SU-DHL-6 (cell line): Measurements from ENCODE around the gene CX3CL1.
"Not testable (repeated sequence)": the region's sequence is repeated elsewhere in the genome, so short reads cannot be mapped to it uniquely, and the experiment has no call there.

ENCODE experiments used
- H2AFZ ChIP-seq: fragments of 200-600 bp; sonication (generic); 2 replicates; pipeline ENCODE4 v1.6.1; 2014; ENCODE audit warnings: low read depth, mild to moderate bottlenecking, moderate library complexity, mixed read lengths, antibody characterized with exemption, low read length; ENCODE audit not compliant: severe bottlenecking
- H3F3A ChIP-seq: fragments of 200-600 bp; shearing (Covaris generic); 2 replicates; pipeline ENCODE4 v1.6.0; 2016; ENCODE audit warnings: antibody characterized with exemption, mild to moderate bottlenecking; ENCODE audit not compliant: insufficient read depth
- H3K27ac ChIP-seq: fragments of 200-600 bp; sonication (generic); 2 replicates; pipeline ENCODE4 v1.5.1; 2016; ENCODE audit warnings: low read depth, mild to moderate bottlenecking, low read length, moderate library complexity, mixed read lengths
- H3K27me3 ChIP-seq: fragments of 200-600 bp; sonication (generic), shearing (Covaris generic); 2 replicates; pipeline ENCODE4 v1.6.0; 2014; ENCODE audit warnings: mild to moderate bottlenecking, low read length
- H3K36me3 ChIP-seq: fragments of 200-600 bp; sonication (generic); 2 replicates; pipeline ENCODE4 v1.6.1; 2014; ENCODE audit warnings: mild to moderate bottlenecking, low read length, mixed read lengths
- H3K4me2 ChIP-seq: fragments of 300-600, 200-600 bp; shearing (Covaris generic), sonication (generic); 2 replicates; pipeline ENCODE4 v1.6.0; 2014; ENCODE audit warnings: low read length, low read depth, mild to moderate bottlenecking; ENCODE audit not compliant: poor library complexity, severe bottlenecking
- H3K4me3 ChIP-seq: fragments of 200-600 bp; sonication (generic); 2 replicates; pipeline ENCODE4 v1.5.1; 2014; ENCODE audit warnings: antibody characterized with exemption, low read length, mild to moderate bottlenecking, mixed read lengths; ENCODE audit not compliant: insufficient read depth, poor library complexity, severe bottlenecking
- H3K79me2 ChIP-seq: fragments of 200-600 bp; sonication (generic); 2 replicates; pipeline ENCODE4 v1.6.1; 2014; ENCODE audit warnings: mild to moderate bottlenecking, low read length, moderate library complexity; ENCODE audit not compliant: insufficient read depth
- H3K9ac ChIP-seq: fragments of 200-600 bp; sonication (generic); 2 replicates; pipeline ENCODE4 v1.7.0; 2014; ENCODE audit warnings: mild to moderate bottlenecking, low read length
- H3K9me2 ChIP-seq: fragments of 200-600 bp; sonication (generic); replicated peaks from 2 replicates; pipeline ENCODE4 v1.6.1; 2014; ENCODE audit warnings: low read length; ENCODE audit not compliant: insufficient read depth
- H3K9me3 ChIP-seq: fragments of 200-600 bp; sonication (generic); 2 replicates; pipeline ENCODE4 v1.6.1; 2014; ENCODE audit warnings: low read length, mixed read lengths; ENCODE audit not compliant: insufficient read depth
- H4K20me1 ChIP-seq: fragments of 200-600 bp; sonication (generic); 2 replicates; pipeline ENCODE4 v1.6.1; 2014; ENCODE audit warnings: low read depth, mild to moderate bottlenecking, antibody characterized with exemption, low read length, moderate library complexity, mixed read lengths
- EZH2phosphoT487 ChIP-seq: fragments of 200-600 bp; sonication (generic), shearing (Covaris generic); conservative IDR thresholded peaks from 2 replicates; pipeline ENCODE4 v1.6.1; 2018; ENCODE audit warnings: mild to moderate bottlenecking, antibody characterized with exemption, low read length, moderate library complexity, mixed read lengths
- TF ChIP-seq, protein P1 (sequence below): fragments of 200-600 bp; sonication (generic); IDR thresholded peaks from one replicate; pipeline ENCODE4 v1.5.1; 2017; ENCODE audit warnings: antibody characterized with exemption, mild to moderate bottlenecking, low read length, moderate library complexity; ENCODE audit not compliant: insufficient read depth, poor library complexity, severe bottlenecking

Gene CX3CL1

GRCh38 chr16:57373117-57373947 is 1.0 kb downstream of the CX3CL1 start:
- no peak overlapping the region for H3K4me2 ChIP-seq
- H3K4me3 ChIP-seq: no peak overlapping the region
- H3K27ac ChIP-seq: no peak overlapping the region

GRCh38 chr16:57374067-57374534 is 1.8 kb downstream of the CX3CL1 start:
- Histone ChIP-seq H3K27ac (no peak overlapping the region), H4K20me1 (no peaks in the 10 kb centered on the region), H3K79me2 (no peaks in the 10 kb centered on the region), H3K9ac (no peak overlapping the region), H3K27me3 (no peaks in the 10 kb centered on the region), H3K4me3 (no peak overlapping the region), H3K9me2 (no peaks in the 10 kb centered on the region), H3F3A (no peaks in the 10 kb centered on the region), H2AFZ (no peak overlapping the region), H3K36me3 (no peaks in the 10 kb centered on the region), H3K9me3 (no peaks in the 10 kb centered on the region), H3K4me2 (no peak overlapping the region)
- TF ChIP-seq, protein P1, sequence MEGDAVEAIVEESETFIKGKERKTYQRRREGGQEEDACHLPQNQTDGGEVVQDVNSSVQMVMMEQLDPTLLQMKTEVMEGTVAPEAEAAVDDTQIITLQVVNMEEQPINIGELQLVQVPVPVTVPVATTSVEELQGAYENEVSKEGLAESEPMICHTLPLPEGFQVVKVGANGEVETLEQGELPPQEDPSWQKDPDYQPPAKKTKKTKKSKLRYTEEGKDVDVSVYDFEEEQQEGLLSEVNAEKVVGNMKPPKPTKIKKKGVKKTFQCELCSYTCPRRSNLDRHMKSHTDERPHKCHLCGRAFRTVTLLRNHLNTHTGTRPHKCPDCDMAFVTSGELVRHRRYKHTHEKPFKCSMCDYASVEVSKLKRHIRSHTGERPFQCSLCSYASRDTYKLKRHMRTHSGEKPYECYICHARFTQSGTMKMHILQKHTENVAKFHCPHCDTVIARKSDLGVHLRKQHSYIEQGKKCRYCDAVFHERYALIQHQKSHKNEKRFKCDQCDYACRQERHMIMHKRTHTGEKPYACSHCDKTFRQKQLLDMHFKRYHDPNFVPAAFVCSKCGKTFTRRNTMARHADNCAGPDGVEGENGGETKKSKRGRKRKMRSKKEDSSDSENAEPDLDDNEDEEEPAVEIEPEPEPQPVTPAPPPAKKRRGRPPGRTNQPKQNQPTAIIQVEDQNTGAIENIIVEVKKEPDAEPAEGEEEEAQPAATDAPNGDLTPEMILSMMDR: no peak
- no peak for TF ChIP-seq EZH2phosphoT487

More at GRCh38 chr16:57373117-57373947, 1.0 kb downstream of the CX3CL1 start:
- H3K27me3 ChIP-seq: no peaks in the 10 kb centered on the region
- H3K79me2 ChIP-seq: no peaks in the 10 kb centered on the region
- no peaks in the 10 kb centered on the region for H3K36me3 ChIP-seq
- no peak overlapping the region for H2AFZ ChIP-seq
- H3K9me3 ChIP-seq: no peaks in the 10 kb centered on the region
- H3F3A ChIP-seq: no peaks in the 10 kb centered on the region
- no peaks in the 10 kb centered on the region for H4K20me1 ChIP-seq
- no peak overlapping the region for H3K9ac ChIP-seq
- TF ChIP-seq, protein P1: no peak
- no peak for TF ChIP-seq EZH2phosphoT487
- no peaks in the 10 kb centered on the region for H3K9me2 ChIP-seq

GRCh38 chr16:57374925-57375465 is 2.7 kb downstream of the CX3CL1 start:
- not testable (repeated sequence) for H3K9me3 ChIP-seq, H3F3A ChIP-seq, H3K9me2 ChIP-seq, H3K4me3 ChIP-seq, H4K20me1 ChIP-seq, H2AFZ ChIP-seq, H3K36me3 ChIP-seq, H3K27me3 ChIP-seq, H3K27ac ChIP-seq, H3K4me2 ChIP-seq, H3K79me2 ChIP-seq, H3K9ac ChIP-seq

DNA sequence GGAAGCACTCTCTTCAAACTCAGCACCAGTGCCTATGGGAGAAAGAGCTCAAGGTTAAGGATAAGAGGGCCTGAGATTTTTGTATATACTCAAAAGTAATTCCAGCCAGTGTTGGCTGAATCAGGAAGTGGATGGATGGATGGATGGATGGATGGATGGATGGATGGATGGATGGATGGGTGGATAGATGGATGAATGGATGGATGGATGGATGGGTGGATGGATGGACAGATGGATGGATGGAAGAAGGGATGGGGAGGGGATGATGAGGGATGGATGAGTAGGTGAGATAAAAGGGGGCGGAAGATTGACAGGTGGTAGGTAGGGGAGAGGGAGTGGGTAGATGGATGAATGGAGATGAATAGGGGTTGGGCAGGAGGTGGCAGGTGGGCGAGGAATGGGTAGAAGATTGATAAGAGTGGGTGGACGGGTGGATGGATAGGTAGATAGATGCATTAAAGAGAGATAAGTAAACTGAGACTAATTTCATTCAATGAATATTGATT is 4.1 kb downstream of the CX3CL1 start:
- Histone ChIP-seq H3K9ac (no peak overlapping the region), H4K20me1 (no peaks in the 10 kb centered on the region), H3F3A (no peaks in the 10 kb centered on the region), H3K79me2 (no peaks in the 10 kb centered on the region), H3K4me3 (no peak overlapping the region), H3K9me3 (no peaks in the 10 kb centered on the region), H3K27ac (no peak overlapping the region), H3K9me2 (no peaks in the 10 kb centered on the region), H3K36me3 (no peaks in the 10 kb centered on the region), H3K4me2 (no peak overlapping the region), H2AFZ (no peak overlapping the region), H3K27me3 (no peaks in the 10 kb centered on the region)
- TF ChIP-seq, protein P1: no peak
- no peak for TF ChIP-seq EZH2phosphoT487
